SJCRH30 (cell line): ENCODE data around the gene FASTKD1. TPM values are rescaled to one million over a fixed set of nuclear protein-coding genes. Genes with fewer than 3 reads are reported as not detected.

Experiments
- DNase-seq, 2 experiments: peaks; one replicate each; pipeline ENCODE4 v3.0.0-alpha.2; 2015 to 2020
- H3K27ac ChIP-seq: fragments of 250-450 bp; sonication (Bioruptor Pico); 2 replicates; pipeline ENCODE4 v1.5.1; 2020; ENCODE audit warnings: mild to moderate bottlenecking, moderate library complexity
- H3K27me3 ChIP-seq: fragments of 250-450 bp; sonication (Bioruptor Pico); 2 replicates; pipeline ENCODE4 v1.5.1; 2020; ENCODE audit warnings: mild to moderate bottlenecking, moderate library complexity
- H3K36me3 ChIP-seq: fragments of 250-450 bp; sonication (Bioruptor Pico); 2 replicates; pipeline ENCODE4 v1.5.1; 2020; ENCODE audit warnings: mild to moderate bottlenecking, moderate library complexity
- H3K4me1 ChIP-seq: fragments of 250-450 bp; sonication (Bioruptor Pico); 2 replicates; pipeline ENCODE4 v1.5.1; 2020; ENCODE audit warnings: mild to moderate bottlenecking, moderate library complexity
- H3K4me3 ChIP-seq: fragments of 250-450 bp; sonication (Bioruptor Pico); 2 replicates; pipeline ENCODE4 v1.5.1; 2020; ENCODE audit warnings: mild to moderate bottlenecking, moderate library complexity
- H3K9me3 ChIP-seq: fragments of 250-450 bp; sonication (Bioruptor Pico); replicated peaks from 2 replicates; pipeline ENCODE4 v1.5.1; 2020; ENCODE audit warnings: mild to moderate bottlenecking, moderate library complexity
- total RNA-seq: library from RNA; depleted of rRNA; stranded (reverse); fragments of >200 nt; shearing (Covaris generic); gene quantifications from 2 replicates; pipeline ENCODE4 v1.2.3, GENCODE V29; 2014; rRNA removed

Gene FASTKD1
- total RNA-seq, 1 experiment from 2014 or later = 40.0 TPM

DNA sequence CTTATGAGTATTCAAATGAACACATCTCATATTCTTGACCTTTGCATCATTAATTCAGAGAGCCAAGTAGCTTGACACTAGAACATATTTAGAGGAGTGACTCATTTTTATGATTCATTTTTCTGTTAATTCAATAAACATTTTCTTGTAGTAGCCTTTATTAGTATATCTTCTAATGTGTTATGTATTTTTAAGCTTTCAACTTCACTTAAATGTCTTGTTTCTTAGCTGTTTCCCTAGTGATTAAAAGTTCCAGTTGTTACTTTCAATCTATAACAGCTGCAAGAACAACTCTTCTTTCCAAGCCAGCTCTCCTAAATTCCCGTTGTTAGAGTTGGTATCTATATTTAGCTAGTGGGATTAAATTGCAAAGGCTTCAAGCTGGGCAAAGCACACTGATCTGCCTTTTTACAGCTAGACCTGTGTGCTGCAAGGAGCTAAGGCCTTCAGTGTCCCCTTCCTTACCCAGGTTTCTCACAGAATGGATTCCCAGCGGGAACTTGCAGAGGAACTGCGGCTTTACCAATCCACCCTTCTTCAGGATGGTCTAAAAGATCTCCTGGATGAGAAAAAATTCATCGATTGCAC lies 64.3 kb downstream of the FASTKD1 start, which contains the start of gene KLHL41:
Gene KLHL41 (plus strand): TSS at position 405 of the 588 bp plus-strand sequence. CDS start 77 bp downstream, at position 482.
- H3K4me1 ChIP-seq = peaks cover 41% of the 10 kb centered on the region
- H3K4me3 ChIP-seq = peak within 1 kb of the TSS; percentile 58
- DNase-seq = peak; percentile 74 to 92
- H3K9me3 ChIP-seq = no peaks in the 10 kb centered on the region
- H3K27ac ChIP-seq = peak within 1 kb of the TSS; percentile 85
- no peaks in the 10 kb centered on the region for H3K36me3 ChIP-seq
- H3K27me3 ChIP-seq = no peaks in the 10 kb centered on the region

DNA sequence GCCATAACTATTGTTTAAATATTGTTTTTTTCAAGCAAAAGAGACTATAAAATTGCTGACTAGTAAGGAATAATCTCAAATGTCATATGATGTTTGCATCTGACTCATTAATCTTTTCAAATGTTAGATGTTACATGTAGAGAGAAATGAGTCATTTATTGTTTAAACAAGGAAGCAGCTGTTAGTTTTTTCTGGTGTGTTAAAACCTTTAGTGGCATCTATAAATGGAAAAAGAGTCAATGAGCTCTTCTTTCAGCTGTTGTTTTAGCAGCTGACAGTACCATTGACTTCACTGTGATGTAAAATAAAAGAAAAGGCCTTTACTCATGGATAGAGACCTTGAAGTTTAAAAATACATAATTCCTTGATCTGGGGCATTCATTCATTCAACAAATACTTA lies 66.0 kb downstream of the FASTKD1 start:
- peak in 1 of 2 experiments; percentile 81 for DNase-seq
- H3K36me3 ChIP-seq = no peaks in the 10 kb centered on the region
- peaks cover 30% of the 10 kb centered on the region for H3K4me1 ChIP-seq
- H3K9me3 ChIP-seq = no peaks in the 10 kb centered on the region
- H3K27ac ChIP-seq = peak overlapping the region; percentile 85
- H3K27me3 ChIP-seq = no peaks in the 10 kb centered on the region
- H3K4me3 ChIP-seq = no peak overlapping the region

DNA sequence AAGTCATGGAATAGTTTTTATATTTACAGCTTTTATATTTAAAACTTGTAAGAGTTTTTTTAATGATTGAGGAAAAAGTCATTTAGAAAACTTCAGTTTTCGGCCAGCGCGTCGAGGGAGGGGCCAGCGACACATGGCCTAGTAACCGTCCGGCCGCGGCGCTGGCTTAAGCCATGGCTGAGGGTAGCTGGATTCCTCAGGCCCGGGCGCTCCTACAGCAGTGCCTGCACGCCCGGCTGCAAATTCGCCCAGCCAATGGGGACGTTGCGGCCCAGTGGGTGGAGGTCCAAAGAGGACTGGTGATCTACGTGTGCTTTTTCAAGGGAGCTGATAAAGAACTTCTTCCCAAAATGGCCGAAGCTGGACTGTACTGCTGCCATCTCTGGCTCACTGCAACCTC lies 69.0 kb downstream of the FASTKD1 start:
- no peaks in the 10 kb centered on the region for H3K36me3 ChIP-seq
- DNase-seq = no peak
- no peaks in the 10 kb centered on the region for H3K9me3 ChIP-seq
- H3K4me3 ChIP-seq = no peak overlapping the region
- H3K4me1 ChIP-seq = peaks cover 22% of the 10 kb centered on the region
- H3K27me3 ChIP-seq = no peaks in the 10 kb centered on the region
- H3K27ac ChIP-seq = no peak overlapping the region

DNA sequence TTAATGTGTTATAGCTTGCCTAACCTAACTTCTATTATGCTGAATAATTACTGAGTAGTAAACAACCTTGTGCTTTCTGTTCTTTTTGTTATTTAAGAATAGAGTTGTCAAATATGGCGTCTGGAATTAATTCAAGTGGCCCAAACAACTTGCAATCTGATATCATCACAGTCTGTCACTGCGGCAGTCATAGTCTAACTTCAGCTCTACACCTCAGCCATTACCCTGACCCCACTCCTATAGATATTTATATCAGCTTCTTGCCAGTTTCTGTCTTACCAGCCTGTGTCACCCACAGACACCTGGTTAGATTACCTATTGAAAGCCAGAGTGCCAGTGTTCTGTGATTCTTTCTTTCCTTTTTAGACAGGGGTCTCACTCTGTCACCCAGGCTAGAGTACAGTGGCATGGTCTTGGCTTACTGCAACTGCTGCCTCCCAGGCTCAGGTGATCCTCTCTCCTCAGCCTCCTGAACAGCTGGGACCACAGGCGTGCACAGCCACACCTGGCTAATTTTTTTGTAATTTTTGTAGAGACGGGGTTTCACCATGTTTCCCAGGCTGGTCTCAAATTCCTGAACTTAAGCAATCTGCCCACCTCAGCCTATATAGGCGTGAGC lies 78.2 kb downstream of the FASTKD1 start:
- DNase-seq = no peak
- H3K27ac ChIP-seq = no peak overlapping the region
- H3K4me3 ChIP-seq = no peak overlapping the region
- no peaks in the 10 kb centered on the region for H3K9me3 ChIP-seq
- H3K36me3 ChIP-seq = no peaks in the 10 kb centered on the region
- H3K4me1 ChIP-seq = no peaks in the 10 kb centered on the region
- H3K27me3 ChIP-seq = no peaks in the 10 kb centered on the region

DNA sequence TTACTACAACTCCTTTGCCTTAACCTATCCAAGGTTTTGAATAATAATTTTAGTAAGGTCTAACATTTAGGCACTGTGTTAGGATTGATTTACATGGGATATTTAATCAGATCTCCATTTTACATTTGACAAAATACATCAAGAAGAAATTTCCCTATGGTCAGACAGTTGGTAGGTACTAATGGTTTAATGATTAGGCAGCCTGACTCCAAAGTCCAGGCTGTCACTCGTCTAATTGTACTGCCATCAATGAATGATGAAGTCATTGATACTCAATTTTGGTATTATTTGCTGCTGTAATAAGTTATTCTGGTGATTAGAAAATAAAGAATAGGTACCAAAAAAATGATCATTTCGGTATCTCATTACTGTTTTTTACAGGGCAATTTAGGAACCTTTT lies 80.3 kb downstream of the FASTKD1 start:
- no peaks in the 10 kb centered on the region for H3K36me3 ChIP-seq
- H3K27me3 ChIP-seq = no peaks in the 10 kb centered on the region
- no peaks in the 10 kb centered on the region for H3K9me3 ChIP-seq
- no peak for DNase-seq
- no peak overlapping the region for H3K4me3 ChIP-seq
- no peaks in the 10 kb centered on the region for H3K4me1 ChIP-seq
- H3K27ac ChIP-seq = no peak overlapping the region

DNA sequence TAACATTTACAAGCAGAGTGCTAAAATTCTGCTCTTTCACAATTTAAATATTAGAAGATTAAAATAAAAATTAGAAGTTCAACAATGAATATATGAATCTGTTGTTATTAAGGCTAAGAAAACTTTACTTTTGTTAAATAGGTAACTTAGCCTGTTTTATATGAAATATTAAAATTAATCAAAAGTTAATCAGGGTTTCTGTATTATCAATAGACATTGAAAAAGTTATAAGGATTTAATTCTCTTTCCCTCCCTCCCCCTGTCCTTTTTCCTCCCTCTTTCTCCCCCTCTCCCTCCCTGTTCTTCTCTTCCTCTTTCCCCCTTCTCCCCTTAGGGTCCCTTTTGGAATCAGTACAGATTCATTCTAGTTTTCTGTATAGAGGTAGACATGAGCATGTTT lies 82.3 kb downstream of the FASTKD1 start:
- no peaks in the 10 kb centered on the region for H3K9me3 ChIP-seq
- H3K4me3 ChIP-seq = no peak overlapping the region
- no peak for DNase-seq
- H3K36me3 ChIP-seq = no peaks in the 10 kb centered on the region
- H3K27me3 ChIP-seq = no peaks in the 10 kb centered on the region
- no peaks in the 10 kb centered on the region for H3K4me1 ChIP-seq
- H3K27ac ChIP-seq = no peak overlapping the region

DNA sequence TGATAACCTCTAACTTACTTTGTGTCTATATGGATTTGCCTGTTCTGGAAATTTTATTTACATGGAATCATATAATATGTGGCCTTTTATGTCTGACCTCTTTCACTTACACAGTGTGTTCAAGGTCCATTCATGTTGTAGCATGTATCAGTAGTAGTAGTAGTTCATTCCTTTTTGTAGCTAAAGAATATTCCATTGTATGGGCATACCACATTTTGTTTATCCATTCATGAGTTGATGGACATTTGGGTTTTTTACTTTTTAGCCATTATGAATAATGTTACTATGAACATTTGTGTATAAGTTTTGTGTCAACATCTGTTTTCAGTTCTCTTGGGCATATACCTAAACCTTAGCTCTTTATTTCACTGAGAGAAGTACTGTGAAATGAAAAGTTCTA lies 82.8 kb downstream of the FASTKD1 start:
- Histone ChIP-seq H3K27me3 (no peaks in the 10 kb centered on the region), H3K27ac (no peak overlapping the region)
- no peak for DNase-seq

DNA sequence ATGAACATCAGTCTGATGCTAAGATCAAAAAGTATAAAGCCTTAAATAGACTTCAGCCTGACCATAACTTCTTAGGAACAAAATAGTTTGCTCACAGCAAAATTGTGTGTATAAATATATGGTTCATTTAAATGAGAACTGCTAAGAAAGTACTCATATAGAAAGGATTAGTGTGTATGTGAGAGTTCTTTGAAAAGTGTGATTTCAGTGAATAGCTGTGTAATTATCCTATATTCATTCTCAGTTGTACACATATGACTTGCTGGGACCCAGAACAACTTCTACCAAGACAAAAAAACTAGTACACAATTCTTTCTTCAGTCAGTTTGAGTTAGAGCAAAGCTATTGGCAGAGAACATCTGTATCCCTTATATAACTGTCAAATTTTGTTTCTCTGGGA lies 87.2 kb downstream of the FASTKD1 start:
- Histone ChIP-seq H3K27me3 (no peaks in the 10 kb centered on the region), H3K27ac (no peak overlapping the region), H3K9me3 (no peaks in the 10 kb centered on the region), H3K36me3 (no peaks in the 10 kb centered on the region), H3K4me1 (no peaks in the 10 kb centered on the region), H3K4me3 (no peak overlapping the region)
- DNase-seq = no peak

More for the DNA sequence above, 82.8 kb downstream of the FASTKD1 start:
- Histone ChIP-seq H3K36me3 (no peaks in the 10 kb centered on the region), H3K4me1 (no peaks in the 10 kb centered on the region), H3K9me3 (no peaks in the 10 kb centered on the region), H3K4me3 (no peak overlapping the region)

DNA sequence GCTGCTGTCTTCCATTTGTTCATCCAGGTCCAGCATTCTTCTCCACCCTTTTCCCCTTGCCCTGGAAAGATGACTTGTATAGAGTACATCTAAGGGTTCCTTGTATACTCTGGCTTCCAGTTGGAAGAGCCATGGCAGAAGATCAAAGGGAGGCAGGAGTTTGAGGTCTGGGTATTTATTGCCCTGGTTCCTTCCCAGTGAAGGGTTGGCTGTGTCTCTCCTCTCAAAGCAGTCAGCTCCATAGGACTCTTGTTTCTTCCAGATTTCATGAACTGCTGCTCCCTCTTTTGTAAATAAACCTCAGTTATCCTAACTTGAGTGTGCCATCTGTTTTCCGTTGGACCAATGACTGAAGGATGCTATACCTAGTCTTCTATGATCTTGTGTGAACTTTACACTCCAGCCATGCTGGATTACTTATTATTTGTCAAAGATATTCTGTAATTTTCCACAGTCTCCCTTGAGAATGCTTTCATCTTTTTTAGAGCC lies 88.0 kb downstream of the FASTKD1 start:
- Histone ChIP-seq H3K27me3 (no peaks in the 10 kb centered on the region), H3K9me3 (no peaks in the 10 kb centered on the region), H3K36me3 (no peaks in the 10 kb centered on the region), H3K4me1 (no peaks in the 10 kb centered on the region), H3K4me3 (no peak overlapping the region), H3K27ac (no peak overlapping the region)
- DNase-seq = no peak

DNA sequence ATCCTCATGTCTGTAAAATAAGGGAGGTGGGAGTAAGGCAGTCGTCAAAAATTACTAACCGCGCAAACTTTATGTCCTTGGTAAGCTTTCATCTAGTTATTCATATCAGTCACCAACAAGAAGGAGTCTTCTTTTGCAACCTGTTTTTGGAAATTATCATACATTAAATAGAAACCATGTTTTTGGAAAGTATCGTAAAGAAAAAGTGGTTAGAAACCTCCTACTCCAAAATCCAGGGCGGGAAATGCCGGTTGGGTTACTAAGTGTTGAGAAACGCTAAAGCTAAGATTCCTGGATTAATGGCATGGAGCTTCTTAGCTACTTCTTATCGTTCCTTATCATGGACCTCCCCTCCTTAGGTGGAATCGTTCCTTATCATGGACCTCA lies 93.6 kb downstream of the FASTKD1 start:
- Histone ChIP-seq H3K9me3 (no peaks in the 10 kb centered on the region), H3K27ac (peak overlapping the region; percentile 49), H3K4me1 (peaks cover 4% of the 10 kb centered on the region; the same call in 1 of the 2 replicates), H3K27me3 (no peaks in the 10 kb centered on the region), H3K36me3 (no peaks in the 10 kb centered on the region), H3K4me3 (peak overlapping the region; percentile 65)
- no peak for DNase-seq

Other genes with a start within 250 kb of the FASTKD1 start
- 0.03 TPM in 1 of 2 replicates, not detected in the other for gene LRP2, start 211.3 kb downstream of the FASTKD1 start, total RNA-seq
- gene BBS5, start 94.4 kb downstream of the FASTKD1 start, total RNA-seq = 4.1 and 5.4 TPM in 2 replicates
- gene KLHL41, start 64.2 kb downstream of the FASTKD1 start, total RNA-seq = 21.1 and 26.1 TPM in 2 replicates
- 41.1 and 56.2 TPM in 2 replicates for gene PPIG, start 10.5 kb upstream of the FASTKD1 start, total RNA-seq
- gene CFAP210, start 120.5 kb upstream of the FASTKD1 start, total RNA-seq = not detected in 2 replicates
- gene PHOSPHO2, start 120.6 kb upstream of the FASTKD1 start, total RNA-seq = 4.7 and 4.9 TPM in 2 replicates
- 51.1 and 52.3 TPM in 2 replicates for gene KLHL23, start 160.0 kb upstream of the FASTKD1 start, total RNA-seq
- gene SSB, start 225.0 kb upstream of the FASTKD1 start, total RNA-seq = 225 and 256 TPM in 2 replicates